ENCODE data around the gene SNX32. TPM values are rescaled to one million over a fixed set of nuclear protein-coding genes. Genes with fewer than 3 reads are reported as not detected.
A peak's percentile ranks its signal among the peaks of the same experiment; 100 is the strongest.

Gene SNX32
- total and polyA plus RNA-seq, 9 of the 15 experiments (the other 6 are each of a cell fraction or from before 2014, with no cell fraction given): 0.03 TPM; not detected in 7

DNA sequence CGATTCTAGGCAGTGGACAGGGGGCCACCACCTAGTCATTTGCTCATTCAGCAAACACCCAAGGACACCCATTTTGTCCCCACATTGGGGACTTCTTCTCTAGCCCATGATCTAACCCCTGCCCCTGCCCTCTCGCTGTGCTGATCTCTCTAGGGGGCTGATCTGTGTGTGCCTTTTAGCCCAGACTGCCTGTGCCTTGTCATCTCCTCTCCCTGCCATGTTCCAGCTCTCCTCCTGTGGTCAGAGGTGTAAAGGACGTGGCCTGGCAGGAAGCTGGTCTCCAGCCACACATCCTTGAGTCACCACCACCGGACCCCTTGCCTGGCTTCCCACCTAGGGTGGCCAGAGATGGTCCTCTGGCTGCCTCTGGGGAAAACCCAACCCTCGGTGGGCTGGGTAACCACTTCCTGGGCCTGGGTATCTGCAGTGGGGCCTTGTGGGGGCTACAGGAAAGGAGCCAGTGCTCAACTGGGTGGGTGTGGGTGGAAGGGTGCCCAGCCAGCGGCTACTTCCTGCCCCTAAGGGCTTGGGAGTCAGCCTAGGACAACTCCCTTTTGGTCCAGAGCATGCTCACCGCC, 47.2 kb downstream of the SNX32 start:
- no peaks in the 10 kb centered on the region for H3K27me3 ChIP-seq (ENCODE audit: control insufficient read depth in 2 of 2, insufficient read depth in 2 of 2, low read length in 2 of 2)
- TF ChIP-seq CHD2 (IDR thresholded peaks at IDR 0.05; ENCODE audit: low read depth, low read length) (no peak), POLR2G (IDR thresholded peaks at IDR 0.05; ENCODE audit: low read depth, low read length) (peak; percentile 51)
- peak overlapping the region in 1 of 2 experiments; percentile 55; a peak in 2 of 4 replicates for H3K9ac ChIP-seq (ENCODE audit: insufficient read depth in 1 of 2, low read depth in 2 of 2, low read length in 2 of 2)
- BruUV-seq (replicated peaks): no TSS peak
- H4K20me1 ChIP-seq (replicated peaks; ENCODE audit: control insufficient read depth, insufficient read depth, low read length): peaks cover 3% of the 10 kb centered on the region; the same call in 1 of the 2 replicates
- no peak overlapping the region for H3K4me3 ChIP-seq
- H3K27ac ChIP-seq (ENCODE audit: extremely low read depth, low read depth, low read length): no peak overlapping the region
- H3K4me1 ChIP-seq (replicated peaks in 1 of 2; ENCODE audit: control insufficient read depth in 2 of 2, insufficient read depth in 2 of 2, low read length in 2 of 2): peaks cover 0 to 24% of the 10 kb centered on the region in 2 experiments; a peak in 3 of 5 replicates
- H3K4me2 ChIP-seq (ENCODE audit: insufficient read depth, low read length): no peak overlapping the region
- intact Hi-C loops (cut with micrococcal nuclease): no loop called here
- FAIRE-seq: no peak
- 65% methylated on average over 7 of the region's 7 CpGs for WGBS (ENCODE audit: insufficient coverage, low coverage, missing lambda C conversion rate)
- DNase-seq (ENCODE audit: extremely low read depth in 1 of 4, low spot score in 3 of 4): no peak
- no peaks in the 10 kb centered on the region for H3K79me2 ChIP-seq (ENCODE audit: control insufficient read depth, insufficient read depth, low read length)
- H3K9me3 ChIP-seq (replicated peaks; ENCODE audit: control insufficient read depth, insufficient read depth, low read depth, low read length): no peaks in the 10 kb centered on the region
- POLR2A ChIA-PET: interaction anchor here (1.5 to 14.4 kb wide), 6 partner anchors 8 to 21 kb away, joined by 6 to 147 read pairs (median 7); partner anchors contain the start of genes CCDC85B, FIBP and MUS81
- no peak for ATAC-seq
- in situ Hi-C loops (cut with MboI): loop anchor here (5.0 kb wide), 1 partner anchor 106 kb away; no protein-coding TSS in a partner anchor
- no peak overlapping the region for H2AFZ ChIP-seq (ENCODE audit: low read depth, low read length)
- peaks cover 38% of the 10 kb centered on the region for H3K36me3 ChIP-seq (ENCODE audit: control insufficient read depth, insufficient read depth, low read length)
- CTCF ChIA-PET (ENCODE audit: low intra/inter-chr PET ratio): no interaction called here
- H3K9me1 ChIP-seq (ENCODE audit: control insufficient read depth, insufficient read depth, low read length): no peaks in the 10 kb centered on the region
